HG02759 (cell line): Measurements from ENCODE around the gene YWHAE.
"Not testable (repeated sequence)": the region's sequence is repeated elsewhere in the genome, so short reads cannot be mapped to it uniquely, and the experiment has no call there.

Experiments used
- ATAC-seq: cut with Tn5 transposase; IDR thresholded peaks from one replicate; pipeline ENCODE4 v1.9.1; 2021; ENCODE audit warnings: mild to moderate bottlenecking, moderate library complexity; ENCODE audit not compliant: unreplicated experiment

YWHAE gene

GRCh38 chr17:1331708-1332107 lies 68.3 kb downstream of the YWHAE start:
- no peak for ATAC-seq

- no peak for ATAC-seq
Observed at GRCh38 chr17:1329745-1330343, 70.2 kb downstream of the YWHAE start.

- no peak for ATAC-seq
Observed at GRCh38 chr17:1328437-1328836, 71.6 kb downstream of the YWHAE start.

- no peak for ATAC-seq
Observed at GRCh38 chr17:1325766-1326165, 74.3 kb downstream of the YWHAE start.

- no peak for ATAC-seq
Observed at GRCh38 chr17:1324201-1324771, 75.7 kb downstream of the YWHAE start.

- ATAC-seq = no peak
Observed at GRCh38 chr17:1323336-1323735, 76.7 kb downstream of the YWHAE start.

- ATAC-seq = no peak
Observed at GRCh38 chr17:1322480-1322879, 77.5 kb downstream of the YWHAE start.

GRCh38 chr17:1322014-1322428 lies 78.0 kb downstream of the YWHAE start:
- ATAC-seq = no peak

GRCh38 chr17:1315891-1316403 lies 84.1 kb downstream of the YWHAE start:
- ATAC-seq = no peak

GRCh38 chr17:1315409-1315808 lies 84.6 kb downstream of the YWHAE start:
- ATAC-seq = no peak

GRCh38 chr17:1313270-1314005 lies 86.6 kb downstream of the YWHAE start:
- ATAC-seq = no peak

GRCh38 chr17:1312261-1312870 lies 87.7 kb downstream of the YWHAE start:
- no peak for ATAC-seq

- ATAC-seq = not testable (repeated sequence)
Observed at GRCh38 chr17:1307829-1308228, 92.2 kb downstream of the YWHAE start.

GRCh38 chr17:1304962-1305563 lies 95.0 kb downstream of the YWHAE start:
- no peak for ATAC-seq

- no peak for ATAC-seq
Observed at GRCh38 chr17:1304522-1304921, 95.5 kb downstream of the YWHAE start.

GRCh38 chr17:1302761-1303160 lies 97.3 kb downstream of the YWHAE start:
- ATAC-seq = no peak

- ATAC-seq = no peak
Observed at GRCh38 chr17:1301546-1301945, 98.5 kb downstream of the YWHAE start.

GRCh38 chr17:1300371-1300905 lies 99.6 kb downstream of the YWHAE start:
- ATAC-seq = no peak

GRCh38 chr17:1299552-1300370 lies 100.3 kb downstream of the YWHAE start:
- no peak for ATAC-seq

- ATAC-seq = no peak
Observed at GRCh38 chr17:1298606-1299005, 101.4 kb downstream of the YWHAE start.
